HTR-8/SVneo (cell line): Measurements from ENCODE around the gene THBD.

Experiments used
- DNase-seq: peaks from one replicate; pipeline ENCODE4 v3.0.0; 2011; ENCODE audit warnings: low spot score, mixed read lengths; ENCODE audit not compliant: insufficient read length
- FAIRE-seq: peaks from 2 replicates; lab custom pipeline; 2011; peaks lifted over from hg19 to GRCh38; lab: Jason Lieb, UNC

THBD gene

DNA sequence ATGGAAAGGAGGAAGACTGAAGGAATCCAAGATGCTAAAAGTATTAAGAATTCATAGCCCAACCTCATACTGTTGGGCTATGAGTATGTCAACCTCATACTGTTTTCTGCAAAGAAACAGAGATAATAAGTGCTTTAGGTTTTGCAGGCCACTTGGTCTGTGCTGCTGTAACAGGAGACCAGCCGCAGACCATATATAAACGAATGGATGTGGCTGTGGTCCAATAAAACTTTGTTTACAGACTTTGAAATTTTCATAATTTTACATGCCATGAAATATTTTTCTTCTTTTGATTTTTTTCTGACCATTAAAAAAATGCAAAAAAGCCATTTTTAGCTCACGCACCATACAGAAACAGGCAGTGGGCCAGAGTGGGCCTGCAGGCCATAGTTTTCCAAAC, 13.7 kb upstream of the THBD start:
- no peak for FAIRE-seq
- DNase-seq: no peak

DNA sequence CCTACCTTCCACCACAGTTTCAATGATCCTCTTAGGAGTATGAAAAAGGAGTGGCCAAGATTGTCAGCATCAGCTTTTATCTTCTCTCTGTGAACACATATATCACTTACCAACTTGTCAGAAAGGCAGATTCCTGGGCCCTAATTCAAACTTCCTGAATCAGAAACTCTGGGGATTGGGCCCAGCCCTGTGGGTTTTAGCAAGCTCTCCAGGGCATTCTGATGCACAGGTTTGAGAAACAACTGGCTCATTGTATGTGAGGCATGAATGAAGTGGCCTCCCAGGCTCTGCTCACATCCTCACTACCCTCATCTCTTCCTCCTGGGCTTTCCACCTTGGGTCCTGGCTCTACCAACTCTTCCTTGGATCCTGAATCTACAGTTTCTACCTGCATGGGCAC, 13.2 kb upstream of the THBD start:
- FAIRE-seq: no peak
- no peak for DNase-seq

DNA sequence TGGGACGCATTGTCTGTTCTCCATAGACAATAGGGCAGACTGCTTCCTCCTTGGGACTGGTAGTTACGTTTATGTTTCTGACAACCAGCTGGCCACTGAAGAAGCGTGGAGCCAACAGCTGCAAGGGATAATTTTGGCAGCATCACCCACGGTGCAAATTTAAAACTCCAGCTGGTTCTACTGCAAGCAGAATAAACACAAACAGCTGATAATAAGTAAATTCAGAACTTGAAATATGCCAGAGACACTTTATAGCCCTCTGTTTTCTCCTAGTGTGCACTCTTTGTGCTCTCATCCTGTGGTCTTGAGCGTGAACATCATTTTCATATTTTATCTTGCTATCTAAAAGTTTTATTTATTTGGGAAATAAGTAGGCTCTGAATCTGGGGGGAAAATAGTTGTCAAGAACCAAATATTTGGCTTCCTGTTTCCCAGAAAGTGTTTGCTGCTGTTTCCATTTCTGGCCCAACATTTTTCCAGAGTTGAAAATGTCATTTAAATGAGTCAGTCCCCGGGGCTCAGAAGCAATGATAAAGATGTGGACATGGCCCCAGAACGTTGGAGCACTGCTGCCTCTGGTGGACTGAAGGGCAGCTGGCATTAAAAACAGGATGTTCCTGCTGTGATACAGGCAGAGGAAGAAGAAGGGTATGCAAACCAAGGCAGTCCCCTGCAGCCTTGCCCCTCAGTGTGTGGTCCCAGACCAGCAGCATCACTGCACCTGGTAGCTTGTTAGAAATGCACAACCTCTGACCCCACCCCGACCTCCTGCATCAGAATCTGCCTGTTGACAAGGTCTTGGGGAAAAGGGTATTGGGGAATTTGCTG, 12.5 kb upstream of the THBD start:
- FAIRE-seq (no peak), DNase-seq (peak; percentile 23)

DNA sequence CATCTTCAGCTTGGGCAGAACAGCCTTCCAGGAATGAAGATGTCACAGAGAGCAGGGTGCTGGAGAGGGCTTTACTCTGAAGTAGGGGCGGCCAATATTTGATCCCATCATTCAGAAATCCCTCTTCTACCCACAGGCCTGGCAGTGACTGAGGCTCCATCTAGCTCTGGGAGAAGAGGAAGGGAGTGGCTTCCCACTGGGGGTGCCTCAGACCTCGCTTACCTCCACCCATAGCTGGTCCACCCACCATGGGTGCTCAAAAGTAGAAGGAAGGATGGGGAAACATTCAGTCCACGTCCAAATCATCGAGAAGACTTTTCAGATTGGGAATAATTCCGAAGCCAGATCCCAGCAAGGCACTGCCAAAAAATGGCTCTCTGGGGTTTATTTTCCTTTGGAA, 11.8 kb upstream of the THBD start:
- DNase-seq: no peak
- no peak for FAIRE-seq

DNA sequence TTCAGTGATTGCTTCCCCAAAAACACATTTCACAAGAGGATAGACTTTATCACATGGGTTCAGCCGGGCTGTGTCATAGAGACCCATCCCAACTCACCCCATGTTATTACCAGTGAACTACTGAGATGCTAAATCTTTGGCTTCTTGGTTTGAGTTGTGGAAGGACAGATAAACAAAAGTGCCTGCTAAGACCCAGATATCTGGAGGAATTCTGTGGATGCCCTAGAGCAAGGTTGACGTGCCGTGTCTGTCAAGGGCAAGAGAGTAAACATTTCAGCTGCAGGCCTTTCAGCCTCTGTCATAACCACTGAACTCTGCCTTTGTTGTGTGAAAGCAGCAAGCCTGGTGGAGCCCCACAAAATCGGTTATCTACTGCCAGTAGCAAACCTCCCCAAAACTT, 11.2 kb upstream of the THBD start:
- FAIRE-seq (no peak), DNase-seq (no peak)

DNA sequence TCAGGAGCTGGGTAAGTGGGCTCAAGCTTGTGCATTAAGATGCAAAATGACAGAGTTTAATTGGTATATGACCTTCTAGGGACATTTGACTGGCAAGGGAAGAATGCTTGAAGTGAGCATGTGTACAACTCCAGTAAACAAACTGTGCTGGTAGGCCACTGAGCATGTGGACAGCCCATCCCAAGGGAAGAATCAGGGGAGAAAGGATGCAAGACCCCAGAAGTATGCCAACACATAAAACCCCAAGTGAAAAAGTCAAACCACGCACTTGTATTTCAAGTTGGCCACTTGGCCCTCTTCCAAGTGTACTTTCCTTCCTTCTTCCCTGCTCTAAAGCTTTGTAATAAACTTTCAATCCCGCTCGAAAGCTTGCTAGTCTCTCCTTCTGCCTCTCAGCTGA, 10.4 kb upstream of the THBD start:
- FAIRE-seq (no peak), DNase-seq (no peak)

DNA sequence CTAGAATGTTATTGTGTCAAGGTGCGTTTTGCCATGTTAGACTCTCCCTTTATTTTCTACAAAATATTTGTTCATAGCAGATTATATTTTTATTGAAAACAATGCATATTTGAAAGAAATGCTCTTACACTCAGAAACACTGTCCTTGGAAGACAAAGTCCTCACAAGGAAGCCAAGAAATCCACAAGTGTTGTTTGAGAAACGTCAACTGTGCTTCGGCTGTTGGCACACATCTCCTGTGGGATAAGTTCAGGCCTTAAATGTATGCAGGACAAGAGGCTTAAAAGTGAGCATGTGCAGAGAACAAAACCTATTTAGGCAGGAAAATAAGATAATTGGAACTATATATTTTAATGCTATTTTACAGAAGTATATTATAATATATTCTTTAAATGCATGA, 9.5 kb upstream of the THBD start:
- no peak for FAIRE-seq
- DNase-seq: no peak

DNA sequence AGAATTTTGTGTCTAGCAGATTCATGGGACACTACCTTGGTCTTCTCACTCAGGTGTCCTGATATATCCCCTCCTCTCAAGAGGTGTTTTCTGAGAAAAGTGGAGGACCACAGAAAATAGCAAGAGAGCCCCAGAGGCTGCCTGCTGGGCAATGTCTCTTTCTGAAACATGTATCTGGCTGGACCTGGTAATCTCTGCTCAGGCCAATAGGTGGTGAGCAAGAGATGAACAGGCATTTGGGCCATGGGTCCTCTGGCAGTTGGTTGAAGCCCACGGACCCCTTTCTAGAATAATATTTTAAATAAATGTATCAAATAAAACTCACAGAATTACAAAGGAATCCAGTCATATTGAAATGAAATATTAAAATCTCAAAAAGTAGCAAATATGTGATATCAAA, 8.8 kb upstream of the THBD start:
- no peak for FAIRE-seq

DNA sequence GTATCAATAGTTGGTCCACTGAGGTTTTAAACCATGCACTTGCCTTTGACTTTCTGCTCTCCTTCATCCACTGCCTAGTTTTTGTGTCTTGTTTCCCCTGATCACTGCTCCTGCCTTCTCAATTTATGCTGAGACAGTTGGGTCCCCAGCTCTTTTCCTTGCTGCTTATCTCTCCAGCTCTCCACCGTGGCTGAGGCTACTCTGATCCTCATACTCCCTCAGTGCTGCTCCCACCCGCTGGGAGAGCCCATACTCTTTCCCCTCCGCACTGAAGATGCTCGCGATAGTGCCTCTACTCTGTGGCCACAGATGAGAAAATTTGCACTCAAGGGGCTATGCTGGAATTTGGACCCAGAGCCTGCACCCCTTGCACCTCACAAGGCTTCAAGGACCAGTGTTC, 3.4 kb upstream of the THBD start:
- FAIRE-seq: no peak
- DNase-seq: no peak

More for the DNA sequence above, 8.8 kb upstream of the THBD start:
- no peak for DNase-seq

DNA sequence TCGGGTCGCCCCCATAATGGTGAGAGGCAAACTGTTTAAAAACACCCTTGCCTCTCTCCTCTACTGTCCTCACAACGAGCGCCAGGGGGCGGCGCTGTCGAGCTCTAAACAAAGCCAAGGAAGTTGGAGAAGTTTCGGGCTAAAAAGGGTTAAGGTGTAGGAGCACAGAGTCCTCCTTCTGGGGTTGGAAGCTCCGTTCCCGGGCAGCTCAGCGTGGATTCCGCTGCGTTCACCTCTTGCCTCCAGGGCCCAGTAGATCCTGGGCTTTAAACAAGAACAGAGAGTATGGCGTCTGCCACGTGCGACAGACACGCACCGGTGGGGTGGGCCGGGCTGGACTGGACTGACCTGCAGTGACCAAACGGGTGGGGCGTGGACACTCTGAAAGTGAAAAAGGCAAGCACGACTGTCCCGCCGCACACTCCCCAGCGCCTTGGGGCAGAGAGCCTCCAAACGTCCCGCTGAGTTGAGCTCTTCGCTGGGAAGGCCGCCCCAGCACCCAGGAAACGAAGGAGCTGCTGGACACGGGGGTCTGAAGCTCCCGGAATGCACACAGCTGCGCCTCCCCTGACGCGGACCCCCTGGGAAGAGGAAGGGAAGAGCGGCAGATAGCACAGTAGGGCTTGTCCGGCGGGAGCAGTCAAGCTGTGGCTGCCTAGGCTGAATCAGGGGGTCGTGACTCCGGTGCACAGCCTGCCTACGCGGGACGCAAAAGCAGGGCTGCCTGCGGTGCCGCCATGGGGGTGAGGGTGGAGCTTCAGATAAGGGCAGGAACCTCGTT, 1.6 kb upstream of the THBD start:
- peak; percentile 29 for DNase-seq

DNA sequence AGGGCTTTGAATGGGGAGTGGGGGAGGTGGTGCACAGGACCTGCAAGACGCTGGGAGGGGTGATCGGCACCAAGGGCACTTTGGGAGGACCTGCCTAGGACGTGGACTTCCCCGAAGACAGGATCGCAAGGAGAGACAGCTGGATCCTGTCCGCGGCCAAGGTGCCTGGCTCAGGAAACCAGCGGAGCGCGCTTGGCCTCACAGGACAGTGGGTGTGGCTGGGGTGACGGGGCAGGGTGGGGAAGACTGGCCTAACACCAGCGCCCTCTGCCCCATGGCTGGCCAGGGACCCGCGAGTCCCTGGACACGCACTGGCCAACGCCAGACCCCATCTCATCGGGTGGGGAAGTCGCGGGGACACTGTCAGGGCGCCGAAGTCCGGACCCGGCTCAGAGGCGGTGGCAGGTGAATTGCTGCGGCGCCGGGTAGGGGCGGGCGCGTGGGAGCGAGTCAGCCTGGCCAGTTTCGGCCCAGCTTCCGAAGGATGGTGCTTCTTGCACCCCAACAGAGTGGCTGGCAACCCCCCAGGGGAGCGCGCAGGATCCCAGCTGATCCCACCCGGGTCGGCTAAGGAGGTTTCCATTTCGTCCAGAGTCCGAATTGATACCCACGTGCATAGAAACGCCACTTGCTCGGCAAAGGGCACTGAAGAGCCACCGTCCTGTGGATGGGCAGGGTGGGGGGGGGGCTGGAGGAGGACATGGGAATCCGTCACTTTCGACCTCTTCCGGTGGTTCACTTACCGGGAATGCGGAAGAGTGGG, 785 bp upstream of the THBD start:
- FAIRE-seq (peak; percentile 20), DNase-seq (peak; percentile 19)

More for the DNA sequence above, 1.6 kb upstream of the THBD start:
- FAIRE-seq: no peak

DNA sequence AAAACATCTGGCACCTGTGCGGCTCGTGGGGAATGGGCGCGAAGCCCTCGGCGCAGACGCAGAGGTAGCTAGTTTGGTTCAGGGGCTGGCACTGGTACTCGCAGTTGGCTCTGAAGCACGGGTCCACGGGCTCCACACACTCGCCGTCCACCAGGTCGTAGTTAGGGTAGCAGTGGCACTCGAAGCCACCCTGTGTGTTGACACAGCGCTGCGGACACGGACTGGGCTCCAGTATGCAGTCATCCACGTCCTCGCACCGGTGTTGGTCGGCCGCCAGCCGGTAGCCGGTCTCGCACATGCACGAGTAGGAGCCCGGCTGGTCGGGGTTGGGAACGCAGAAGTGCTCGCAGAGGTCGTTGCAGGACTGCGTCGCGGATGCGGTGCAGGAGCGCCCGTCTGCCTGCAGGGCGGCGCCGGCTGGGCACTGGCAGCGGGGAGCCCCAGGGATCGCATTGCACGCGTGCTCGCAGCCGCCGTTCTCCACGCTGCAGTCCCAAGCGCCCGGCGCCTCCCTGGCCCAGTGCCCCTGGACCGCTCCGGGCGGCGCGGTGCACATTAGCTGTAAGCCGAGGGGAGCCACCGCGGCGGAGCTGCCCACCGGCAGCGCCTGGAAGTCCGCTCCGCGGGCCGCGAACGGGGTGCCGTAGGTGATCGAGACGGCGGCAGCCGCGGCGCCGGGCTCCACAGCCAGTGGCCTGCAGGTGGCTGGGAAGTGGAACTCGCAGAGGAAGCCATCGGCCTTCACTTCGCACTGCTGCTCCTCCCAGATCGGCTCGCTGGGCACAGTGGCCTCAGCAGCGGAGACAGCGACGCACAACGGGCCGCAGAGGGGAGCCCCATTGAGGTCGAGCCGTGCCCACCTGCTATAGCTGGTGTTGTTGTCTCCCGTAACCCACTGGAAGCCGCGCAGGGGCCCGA, 930 bp downstream of the THBD start:
- no peak for FAIRE-seq
- no peak for DNase-seq

DNA sequence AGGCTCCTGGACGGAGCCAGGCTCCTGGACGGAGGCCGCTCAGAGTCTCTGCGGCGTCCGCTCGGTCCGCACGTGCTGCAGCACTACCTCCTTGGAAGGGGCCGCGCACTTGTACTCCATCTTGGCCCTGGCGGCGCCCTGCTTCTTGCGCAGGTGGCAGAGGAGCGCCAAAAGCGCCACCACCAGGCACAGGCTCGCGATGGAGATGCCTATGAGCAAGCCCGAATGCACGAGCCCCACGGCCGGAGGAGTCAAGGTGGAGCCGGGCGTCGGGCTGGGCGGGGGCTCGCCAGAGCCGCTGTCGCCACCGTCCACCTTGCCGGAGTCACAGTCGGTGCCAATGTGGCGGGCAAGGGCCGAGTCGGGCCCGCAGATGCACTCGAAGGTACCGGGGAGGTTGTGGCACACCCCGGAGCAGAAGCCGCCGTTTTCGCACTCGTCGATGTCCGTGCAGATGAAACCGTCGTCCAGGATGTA, 1.7 kb downstream of the THBD start:
- DNase-seq (no peak), FAIRE-seq (no peak)

DNA sequence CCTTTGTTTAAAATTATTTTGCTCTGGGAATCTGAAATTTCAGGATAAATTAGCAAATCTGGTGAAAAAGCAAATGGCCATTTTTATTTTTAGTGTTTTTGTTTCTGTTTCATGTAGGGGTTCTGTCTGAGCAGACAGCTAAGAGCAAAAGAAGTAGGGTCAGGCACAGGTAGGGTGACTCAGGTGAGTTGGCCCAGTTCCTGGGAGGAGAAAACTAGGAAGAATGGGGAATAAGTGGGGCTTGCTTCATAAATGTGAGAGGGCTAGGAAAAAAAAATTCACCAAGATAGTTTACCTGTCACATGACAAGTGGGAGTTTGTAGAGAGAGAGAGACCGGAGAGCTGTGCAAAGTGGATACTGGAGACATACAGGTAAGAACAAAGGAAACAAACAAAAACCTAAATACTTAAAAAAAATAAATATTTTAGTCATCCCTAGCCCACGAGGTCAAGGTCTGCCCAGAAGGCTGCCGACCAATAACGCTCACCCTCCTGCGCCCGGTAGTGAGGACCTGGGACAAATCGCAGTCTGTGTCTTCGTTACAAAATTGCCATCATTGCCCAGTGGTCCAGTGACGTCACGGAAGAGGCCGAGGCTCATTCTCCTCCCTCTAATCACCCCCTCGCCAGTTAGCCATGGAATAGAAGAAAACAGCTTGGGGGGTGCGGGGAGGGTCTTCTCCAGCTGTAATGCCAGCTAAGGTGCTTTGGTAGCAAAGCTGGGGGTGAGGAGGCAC, 2.3 kb downstream of the THBD start:
- FAIRE-seq: no peak
- no peak for DNase-seq

DNA sequence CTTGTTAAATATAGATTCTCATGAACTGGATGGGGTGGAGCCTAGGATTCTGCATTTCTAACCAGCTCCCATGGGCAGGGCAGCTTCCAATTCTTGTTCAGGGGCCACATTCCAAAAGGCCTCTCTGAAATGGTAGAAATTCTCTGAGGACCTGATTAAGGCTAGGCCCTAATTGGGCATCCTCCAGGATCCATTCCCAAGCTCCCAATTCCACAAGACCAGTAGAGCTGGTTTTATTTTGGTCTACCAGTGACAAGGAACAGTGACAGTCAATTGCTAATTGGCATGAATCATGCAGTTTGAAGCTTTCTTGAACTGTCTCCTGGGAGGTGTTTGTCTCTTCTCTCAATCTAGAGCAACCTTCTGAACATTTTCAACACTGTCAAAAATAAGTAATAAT, 3.0 kb downstream of the THBD start:
- DNase-seq (no peak), FAIRE-seq (no peak)

DNA sequence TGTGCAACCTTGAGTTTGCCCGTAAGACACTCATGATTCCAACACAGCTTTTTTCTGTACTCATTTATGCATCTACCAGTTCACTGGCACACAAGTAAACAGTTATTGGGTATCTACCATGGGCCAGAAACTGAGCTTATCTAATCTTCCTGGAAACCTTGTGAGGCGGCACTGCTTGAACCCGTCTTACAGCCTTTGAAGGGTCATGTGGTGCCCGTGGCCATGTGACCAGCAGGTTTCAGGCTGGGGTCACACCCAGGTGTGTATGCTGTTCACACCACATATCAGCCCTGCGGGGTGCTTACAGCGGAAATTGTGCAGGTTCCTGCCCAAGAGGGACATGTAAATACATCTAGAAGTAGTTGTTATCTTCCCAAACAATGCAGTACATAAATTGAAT, 6.1 kb downstream of the THBD start:
- DNase-seq (no peak), FAIRE-seq (no peak)

DNA sequence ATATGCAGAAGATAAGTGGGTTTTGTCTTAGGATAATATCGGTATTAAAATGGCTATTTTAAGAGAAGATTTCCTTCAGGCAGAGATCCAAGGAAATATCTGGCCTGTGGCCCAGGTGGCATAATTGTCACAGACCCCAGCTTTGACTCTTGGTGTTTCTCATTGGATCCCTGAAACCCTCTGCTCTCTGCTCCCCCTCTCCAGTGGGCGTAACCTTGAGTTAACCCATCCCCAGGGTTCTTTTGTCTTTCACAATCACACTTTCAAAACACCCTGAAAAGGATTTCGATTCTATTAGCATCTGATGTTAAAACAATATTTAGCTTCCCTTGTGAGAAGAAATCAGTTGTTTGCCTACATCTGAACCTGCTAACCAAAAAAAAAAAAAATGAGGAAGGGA, 7.2 kb downstream of the THBD start:
- DNase-seq (no peak), FAIRE-seq (no peak)

DNA sequence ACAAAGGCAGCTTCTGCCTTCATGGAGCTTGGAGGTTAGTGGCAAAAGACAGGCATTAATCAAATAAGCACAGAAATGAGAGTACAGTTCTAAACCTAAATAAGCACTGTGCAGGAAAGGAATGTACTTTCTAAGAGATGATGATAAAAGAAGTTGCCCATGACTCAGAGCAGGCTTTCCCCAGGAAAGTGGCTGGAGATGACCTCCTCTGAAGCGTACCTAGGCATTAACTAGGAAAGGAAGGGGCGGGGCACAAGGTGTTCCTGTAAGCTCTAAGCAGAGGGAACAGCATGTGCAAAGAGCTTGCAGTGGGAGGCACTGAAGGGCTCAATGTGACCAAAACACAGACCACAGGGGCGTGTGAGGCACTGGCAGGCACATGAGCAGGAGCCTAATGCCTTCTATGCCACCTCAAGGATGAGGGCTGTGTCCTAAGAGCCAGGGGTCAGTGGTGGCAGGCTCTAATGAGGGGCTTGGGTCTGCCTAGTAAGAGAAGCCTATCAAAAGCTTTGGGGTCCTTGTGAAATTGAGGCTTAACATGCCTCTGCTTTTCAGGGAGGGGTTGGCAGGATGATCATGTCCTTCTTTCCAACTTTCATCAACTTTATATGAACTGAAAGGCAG, 9.5 kb downstream of the THBD start:
- DNase-seq (no peak), FAIRE-seq (no peak)
